ENCODE data around the gene LRRC46. TPM values are rescaled to one million over a fixed set of nuclear protein-coding genes. Genes with fewer than 3 reads are reported as not detected.

Gene LRRC46
- total and polyA plus RNA-seq, 2 experiments from 2014 or later = 0.18 to 0.35 TPM

- no peaks in the 10 kb centered on the region for H3F3A ChIP-seq (replicated peaks; ENCODE audit: low read depth)
- DNase-seq (ENCODE audit: low spot score) (no peak), ATAC-seq (no peak)
- no peak overlapping the region for H3K27ac ChIP-seq (ENCODE audit: low read depth)
- H3K4me2 ChIP-seq = no peak overlapping the region
- no peak overlapping the region for H3K4me3 ChIP-seq
- no peak overlapping the region for H2AFZ ChIP-seq
- no peak overlapping the region for H3K4me3 Mint-ChIP-seq
- H4K20me1 ChIP-seq (replicated peaks; ENCODE audit: insufficient read depth) = no peaks in the 10 kb centered on the region; the same call in 1 of the 2 replicates
- no peaks in the 10 kb centered on the region for H3K4me1 ChIP-seq (ENCODE audit: insufficient read depth)
- H3K27ac Mint-ChIP-seq = no peak overlapping the region
- H3K9me3 Mint-ChIP-seq = no peaks in the 10 kb centered on the region
- H3K36me3 Mint-ChIP-seq (ENCODE audit: low read depth) = no peaks in the 10 kb centered on the region
- no peak for TF ChIP-seq EZH2phosphoT487 (IDR thresholded peaks at IDR 0.05; ENCODE audit: unreplicated experiment)
- TF ChIP-seq ZNF114 (CRISPR knock-in tag; IDR thresholded peaks at IDR 0.05) = no peak
- no peak for TF ChIP-seq CTCF (conservative IDR thresholded peaks at IDR 0.05; ENCODE audit: low read depth in 2 of 2)
- TF ChIP-seq CREB1 (CRISPR knock-in tag; IDR thresholded peaks at IDR 0.05; ENCODE audit: low read depth) = no peak
- TF ChIP-seq POLR2AphosphoS5 (IDR thresholded peaks at IDR 0.05; ENCODE audit: low read depth) = no peak
- TF ChIP-seq NANOG (IDR thresholded peaks at IDR 0.05; ENCODE audit: borderline replicate concordance) = no peak
- no peak for TF ChIP-seq EZH2 (IDR thresholded peaks at IDR 0.05; ENCODE audit: low read depth, unreplicated experiment)
- TF ChIP-seq REST (IDR thresholded peaks at IDR 0.05; ENCODE audit: unreplicated experiment) = no peak
- no peak for TF ChIP-seq ETS1 (IDR thresholded peaks at IDR 0.05)
- TF ChIP-seq, protein P1, sequence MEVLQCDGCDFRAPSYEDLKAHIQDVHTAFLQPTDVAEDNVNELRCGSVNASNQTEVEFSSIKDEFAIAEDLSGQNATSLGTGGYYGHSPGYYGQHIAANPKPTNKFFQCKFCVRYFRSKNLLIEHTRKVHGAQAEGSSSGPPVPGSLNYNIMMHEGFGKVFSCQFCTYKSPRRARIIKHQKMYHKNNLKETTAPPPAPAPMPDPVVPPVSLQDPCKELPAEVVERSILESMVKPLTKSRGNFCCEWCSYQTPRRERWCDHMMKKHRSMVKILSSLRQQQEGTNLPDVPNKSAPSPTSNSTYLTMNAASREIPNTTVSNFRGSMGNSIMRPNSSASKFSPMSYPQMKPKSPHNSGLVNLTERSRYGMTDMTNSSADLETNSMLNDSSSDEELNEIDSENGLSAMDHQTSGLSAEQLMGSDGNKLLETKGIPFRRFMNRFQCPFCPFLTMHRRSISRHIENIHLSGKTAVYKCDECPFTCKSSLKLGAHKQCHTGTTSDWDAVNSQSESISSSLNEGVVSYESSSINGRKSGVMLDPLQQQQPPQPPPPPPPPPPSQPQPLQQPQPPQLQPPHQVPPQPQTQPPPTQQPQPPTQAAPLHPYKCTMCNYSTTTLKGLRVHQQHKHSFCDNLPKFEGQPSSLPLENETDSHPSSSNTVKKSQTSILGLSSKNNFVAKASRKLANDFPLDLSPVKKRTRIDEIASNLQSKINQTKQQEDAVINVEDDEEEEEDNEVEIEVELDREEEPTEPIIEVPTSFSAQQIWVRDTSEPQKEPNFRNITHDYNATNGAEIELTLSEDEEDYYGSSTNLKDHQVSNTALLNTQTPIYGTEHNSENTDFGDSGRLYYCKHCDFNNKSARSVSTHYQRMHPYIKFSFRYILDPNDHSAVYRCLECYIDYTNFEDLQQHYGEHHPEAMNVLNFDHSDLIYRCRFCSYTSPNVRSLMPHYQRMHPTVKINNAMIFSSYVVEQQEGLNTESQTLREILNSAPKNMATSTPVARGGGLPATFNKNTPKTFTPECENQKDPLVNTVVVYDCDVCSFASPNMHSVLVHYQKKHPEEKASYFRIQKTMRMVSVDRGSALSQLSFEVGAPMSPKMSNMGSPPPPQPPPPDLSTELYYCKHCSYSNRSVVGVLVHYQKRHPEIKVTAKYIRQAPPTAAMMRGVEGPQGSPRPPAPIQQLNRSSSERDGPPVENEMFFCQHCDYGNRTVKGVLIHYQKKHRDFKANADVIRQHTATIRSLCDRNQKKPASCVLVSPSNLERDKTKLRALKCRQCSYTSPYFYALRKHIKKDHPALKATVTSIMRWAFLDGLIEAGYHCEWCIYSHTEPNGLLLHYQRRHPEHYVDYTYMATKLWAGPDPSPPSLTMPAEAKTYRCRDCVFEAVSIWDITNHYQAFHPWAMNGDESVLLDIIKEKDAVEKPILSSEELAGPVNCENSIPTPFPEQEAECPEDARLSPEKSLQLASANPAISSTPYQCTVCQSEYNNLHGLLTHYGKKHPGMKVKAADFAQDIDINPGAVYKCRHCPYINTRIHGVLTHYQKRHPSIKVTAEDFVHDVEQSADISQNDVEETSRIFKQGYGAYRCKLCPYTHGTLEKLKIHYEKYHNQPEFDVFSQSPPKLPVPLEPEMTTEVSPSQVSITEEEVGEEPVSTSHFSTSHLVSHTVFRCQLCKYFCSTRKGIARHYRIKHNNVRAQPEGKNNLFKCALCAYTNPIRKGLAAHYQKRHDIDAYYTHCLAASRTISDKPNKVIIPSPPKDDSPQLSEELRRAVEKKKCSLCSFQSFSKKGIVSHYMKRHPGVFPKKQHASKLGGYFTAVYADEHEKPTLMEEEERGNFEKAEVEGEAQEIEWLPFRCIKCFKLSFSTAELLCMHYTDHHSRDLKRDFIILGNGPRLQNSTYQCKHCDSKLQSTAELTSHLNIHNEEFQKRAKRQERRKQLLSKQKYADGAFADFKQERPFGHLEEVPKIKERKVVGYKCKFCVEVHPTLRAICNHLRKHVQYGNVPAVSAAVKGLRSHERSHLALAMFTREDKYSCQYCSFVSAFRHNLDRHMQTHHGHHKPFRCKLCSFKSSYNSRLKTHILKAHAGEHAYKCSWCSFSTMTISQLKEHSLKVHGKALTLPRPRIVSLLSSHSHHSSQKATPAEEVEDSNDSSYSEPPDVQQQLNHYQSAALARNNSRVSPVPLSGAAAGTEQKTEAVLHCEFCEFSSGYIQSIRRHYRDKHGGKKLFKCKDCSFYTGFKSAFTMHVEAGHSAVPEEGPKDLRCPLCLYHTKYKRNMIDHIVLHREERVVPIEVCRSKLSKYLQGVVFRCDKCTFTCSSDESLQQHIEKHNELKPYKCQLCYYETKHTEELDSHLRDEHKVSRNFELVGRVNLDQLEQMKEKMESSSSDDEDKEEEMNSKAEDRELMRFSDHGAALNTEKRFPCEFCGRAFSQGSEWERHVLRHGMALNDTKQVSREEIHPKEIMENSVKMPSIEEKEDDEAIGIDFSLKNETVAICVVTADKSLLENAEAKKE (CRISPR knock-in tag; IDR thresholded peaks at IDR 0.05) = no peak
- TF ChIP-seq STAT1 (IDR thresholded peaks at IDR 0.05; ENCODE audit: unreplicated experiment) = no peak
- no peak for TF ChIP-seq JUNB (IDR thresholded peaks at IDR 0.05; ENCODE audit: unreplicated experiment)
- no peak for TF ChIP-seq ZNF331 (CRISPR knock-in tag; IDR thresholded peaks at IDR 0.05; ENCODE audit: low read depth)
- no peaks in the 10 kb centered on the region for H3K79me2 ChIP-seq (replicated peaks; ENCODE audit: insufficient read depth)
- peaks cover 8% of the 10 kb centered on the region for H3K27me3 Mint-ChIP-seq (ENCODE audit: insufficient read depth, low read depth, poor library complexity)
- H3K4me1 Mint-ChIP-seq = no peaks in the 10 kb centered on the region
- no peaks in the 10 kb centered on the region for H3K36me3 ChIP-seq (ENCODE audit: insufficient read depth)
- no peaks in the 10 kb centered on the region for H3K9me2 ChIP-seq (ENCODE audit: insufficient read depth)
- H3K27me3 ChIP-seq (ENCODE audit: insufficient read depth) = no peaks in the 10 kb centered on the region
Measured at GRCh38 chr17:47801906-47802305, 29.6 kb upstream of the LRRC46 start.

Data from GM23338 (cell line).